Coronary artery (tissue), 2 donors: ENCODE results near the gene CARM1.

Experiments used
- DNase-seq: peaks from one replicate; pipeline ENCODE4 v3.0.0-alpha.2; 2017; ENCODE audit warnings: low spot score
- H3K27ac ChIP-seq, 2 donors: fragments of 200-600 bp; sonication (generic); one replicate each; pipeline ENCODE4 v1.5.1; 2016 to 2019
- H3K4me3 ChIP-seq: fragments of 200-600 bp; sonication (generic); 2 replicates; pipeline ENCODE4 v1.5.1; 2016; ENCODE audit warnings: mild to moderate bottlenecking, moderate library complexity
- CTCF ChIP-seq: fragments of 200-600 bp; sonication (generic); IDR thresholded peaks from one replicate; pipeline ENCODE4 v1.5.1; 2019; ENCODE audit warnings: antibody characterized with exemption

The CARM1 gene

GRCh38 chr19:10870955-10871603 lies at the start of gene CARM1:
CARM1 (plus strand) TSS chr19:10871553; CDS start chr19:10871703, 150 bp downstream.
- peak; percentile 56 for TF ChIP-seq CTCF
- DNase-seq, result peak; percentile 99
- Histone ChIP-seq H3K27ac (peak within 1 kb of the TSS; percentile 68 to 96), H3K4me3 (peak within 1 kb of the TSS; percentile 98)

DNA sequence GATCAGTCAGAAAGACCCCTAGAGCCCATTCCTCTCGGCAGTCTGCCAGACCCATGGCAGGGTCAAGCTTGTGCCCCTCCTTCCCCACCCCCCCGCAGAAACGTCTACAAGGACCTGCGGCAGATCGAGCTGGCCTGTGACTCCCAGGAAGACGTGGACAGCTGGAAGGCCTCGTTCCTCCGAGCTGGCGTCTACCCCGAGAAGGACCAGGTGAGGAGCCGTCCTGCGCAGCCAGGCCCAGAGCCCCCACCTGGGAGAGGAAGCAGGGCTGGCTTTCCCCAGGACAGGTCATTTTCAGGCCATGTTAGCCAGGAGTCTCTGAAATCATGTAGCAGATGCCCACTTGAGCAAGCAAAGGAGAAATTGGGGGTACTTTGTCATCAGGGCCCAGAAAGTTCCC lies 47.7 kb upstream of the CARM1 start:
- Histone ChIP-seq H3K27ac (no peak overlapping the region), H3K4me3 (no peak overlapping the region)
- TF ChIP-seq CTCF, result no peak
- no peak for DNase-seq

DNA sequence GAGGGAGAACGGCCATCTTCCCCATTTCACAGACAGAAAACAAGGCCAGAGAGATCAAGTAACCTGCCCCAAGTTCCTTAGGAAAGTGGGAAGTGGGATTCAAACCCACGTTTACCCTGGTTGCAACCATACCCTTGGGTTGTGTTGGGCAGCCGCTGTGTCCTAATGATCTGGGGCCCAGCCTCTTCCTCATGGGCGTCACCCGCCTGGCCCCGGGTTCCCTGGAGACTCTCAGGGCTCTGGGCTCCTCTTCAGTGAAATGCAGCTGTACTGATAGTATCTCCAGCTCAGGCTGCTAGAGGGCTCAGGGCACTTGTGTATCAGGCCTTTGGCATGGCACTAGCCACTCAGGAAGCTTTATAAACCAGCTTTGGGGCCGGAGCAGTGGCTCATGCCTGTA lies 45.1 kb upstream of the CARM1 start:
- Histone ChIP-seq H3K27ac (no peak overlapping the region), H3K4me3 (no peak overlapping the region)
- TF ChIP-seq CTCF, result no peak
- no peak for DNase-seq

- no peak for DNase-seq
- Histone ChIP-seq H3K4me3 (no peak overlapping the region), H3K27ac (no peak overlapping the region)
- TF ChIP-seq CTCF, result no peak
These were observed 44.5 kb upstream of the CARM1 start for GRCh38 chr19:10826846-10827245.

GRCh38 chr19:10828981-10829821 lies 42.2 kb upstream of the CARM1 start:
- no peak for DNase-seq
- H3K27ac ChIP-seq, result no peak overlapping the region
- TF ChIP-seq CTCF, result no peak
- H3K4me3 ChIP-seq, result no peak overlapping the region

DNA sequence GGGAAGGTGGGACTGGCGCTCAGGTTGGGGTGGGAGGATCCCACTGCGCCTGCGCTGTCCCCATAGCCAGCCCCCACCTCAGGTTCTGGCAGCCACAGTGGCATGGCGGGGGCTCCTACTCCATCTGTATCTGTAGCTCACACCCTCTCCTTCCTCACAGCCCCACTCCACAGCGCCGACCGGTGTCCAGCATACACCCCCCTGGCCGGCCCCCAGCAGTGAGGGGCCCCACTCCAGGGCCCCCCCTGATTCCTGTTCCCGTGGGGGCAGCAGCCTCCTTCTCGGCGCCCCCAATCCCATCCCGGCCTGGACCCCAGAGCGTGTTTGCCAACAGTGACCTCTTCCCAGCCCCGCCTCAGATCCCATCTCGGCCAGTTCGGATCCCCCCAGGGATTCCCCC lies 41.4 kb upstream of the CARM1 start:
- no peak for TF ChIP-seq CTCF
- no peak for DNase-seq

DNA sequence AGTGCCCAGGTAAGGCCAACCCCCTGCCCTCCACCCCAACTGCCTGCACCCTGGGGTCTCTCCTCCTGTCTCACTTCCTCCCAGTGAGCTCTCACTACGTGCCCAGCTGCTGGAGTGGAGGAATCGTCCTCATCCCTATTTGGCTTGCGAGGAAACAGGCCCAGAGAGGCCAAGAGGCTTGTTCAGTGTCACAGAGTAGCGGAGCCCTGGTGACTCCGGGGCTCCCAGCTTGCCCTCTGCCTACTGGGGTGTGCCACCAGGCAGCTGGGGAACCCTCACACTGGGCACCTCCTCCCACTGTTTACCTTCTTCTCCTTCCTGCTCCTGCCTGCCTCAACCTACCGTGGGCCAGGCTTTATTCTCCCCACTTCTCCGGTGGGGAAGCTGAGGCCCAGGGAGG lies 41.0 kb upstream of the CARM1 start:
- no peak for TF ChIP-seq CTCF
- Histone ChIP-seq H3K27ac (no peak overlapping the region), H3K4me3 (no peak overlapping the region)
- no peak for DNase-seq

More for the DNA sequence above, 41.4 kb upstream of the CARM1 start:
- Histone ChIP-seq H3K4me3 (no peak overlapping the region), H3K27ac (no peak overlapping the region)
